ENCODE results near the gene NKX2-3. TPM values are rescaled to one million over a fixed set of nuclear protein-coding genes. Genes with fewer than 3 reads are reported as not detected.

NKX2-3 gene
- total RNA-seq, 2 experiments from 2014 or later: not detected

DNA sequence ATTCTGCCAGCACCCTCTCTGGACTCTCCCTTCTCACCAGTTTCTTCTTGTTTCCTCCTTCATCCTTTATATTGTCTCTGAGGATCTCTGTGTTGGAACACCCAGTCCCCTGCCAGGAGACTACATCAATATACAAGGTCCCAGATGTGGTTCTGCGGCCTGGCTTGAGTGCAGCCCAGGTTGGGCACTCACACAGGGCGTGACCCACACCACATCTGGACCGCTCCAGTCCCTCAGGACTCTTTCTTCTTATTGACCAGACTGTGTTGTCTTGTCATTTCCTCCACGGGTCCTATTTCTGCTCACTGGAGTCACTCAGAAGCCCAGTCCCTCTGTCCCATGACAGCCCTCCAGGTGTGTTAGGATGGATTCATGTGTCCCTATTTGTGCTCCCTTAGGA is 26.0 kb downstream of the NKX2-3 start:
- H3K9me3 ChIP-seq (ENCODE audit: control insufficient read depth in 1 of 2, insufficient read depth in 1 of 2, low read length in 2 of 2): no peaks in the 10 kb centered on the region
- ChIA-PET POLR2A (no interaction called here), CTCF (no interaction called here)
- TF ChIP-seq, protein P1, sequence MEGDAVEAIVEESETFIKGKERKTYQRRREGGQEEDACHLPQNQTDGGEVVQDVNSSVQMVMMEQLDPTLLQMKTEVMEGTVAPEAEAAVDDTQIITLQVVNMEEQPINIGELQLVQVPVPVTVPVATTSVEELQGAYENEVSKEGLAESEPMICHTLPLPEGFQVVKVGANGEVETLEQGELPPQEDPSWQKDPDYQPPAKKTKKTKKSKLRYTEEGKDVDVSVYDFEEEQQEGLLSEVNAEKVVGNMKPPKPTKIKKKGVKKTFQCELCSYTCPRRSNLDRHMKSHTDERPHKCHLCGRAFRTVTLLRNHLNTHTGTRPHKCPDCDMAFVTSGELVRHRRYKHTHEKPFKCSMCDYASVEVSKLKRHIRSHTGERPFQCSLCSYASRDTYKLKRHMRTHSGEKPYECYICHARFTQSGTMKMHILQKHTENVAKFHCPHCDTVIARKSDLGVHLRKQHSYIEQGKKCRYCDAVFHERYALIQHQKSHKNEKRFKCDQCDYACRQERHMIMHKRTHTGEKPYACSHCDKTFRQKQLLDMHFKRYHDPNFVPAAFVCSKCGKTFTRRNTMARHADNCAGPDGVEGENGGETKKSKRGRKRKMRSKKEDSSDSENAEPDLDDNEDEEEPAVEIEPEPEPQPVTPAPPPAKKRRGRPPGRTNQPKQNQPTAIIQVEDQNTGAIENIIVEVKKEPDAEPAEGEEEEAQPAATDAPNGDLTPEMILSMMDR (IDR thresholded peaks at IDR 0.05): no peak
- H3K27me3 ChIP-seq (ENCODE audit: control insufficient read depth in 1 of 2, insufficient read depth in 2 of 2, low read length in 2 of 2): peaks cover 17 to 18% of the 10 kb centered on the region in 2 experiments
- Mint-ChIP-seq H3K4me1 (ENCODE audit: low read depth) (peaks cover 4% of the 10 kb centered on the region), H3K27ac (no peak overlapping the region), H3K9me3 (no peaks in the 10 kb centered on the region), H3K36me3 (ENCODE audit: low read depth) (no peaks in the 10 kb centered on the region), H3K4me3 (no peak overlapping the region), H3K27me3 (peaks cover 49% of the 10 kb centered on the region)
- intact Hi-C loops (cut with DNase I, micrococcal nuclease): no loop called here
- ATAC-seq (ENCODE audit: poor library complexity) (no peak), DNase-seq (no peak)
- H3K4me3 ChIP-seq (ENCODE audit: low read length): no peak overlapping the region
- peaks cover 4% of the 10 kb centered on the region for H3K4me1 ChIP-seq (ENCODE audit: insufficient read depth, low read length)
- no peaks in the 10 kb centered on the region for H3K36me3 ChIP-seq (ENCODE audit: insufficient read depth, low read length)
- no peak overlapping the region for H3K27ac ChIP-seq (ENCODE audit: low read depth in 1 of 2, low read length in 2 of 2)

DNA sequence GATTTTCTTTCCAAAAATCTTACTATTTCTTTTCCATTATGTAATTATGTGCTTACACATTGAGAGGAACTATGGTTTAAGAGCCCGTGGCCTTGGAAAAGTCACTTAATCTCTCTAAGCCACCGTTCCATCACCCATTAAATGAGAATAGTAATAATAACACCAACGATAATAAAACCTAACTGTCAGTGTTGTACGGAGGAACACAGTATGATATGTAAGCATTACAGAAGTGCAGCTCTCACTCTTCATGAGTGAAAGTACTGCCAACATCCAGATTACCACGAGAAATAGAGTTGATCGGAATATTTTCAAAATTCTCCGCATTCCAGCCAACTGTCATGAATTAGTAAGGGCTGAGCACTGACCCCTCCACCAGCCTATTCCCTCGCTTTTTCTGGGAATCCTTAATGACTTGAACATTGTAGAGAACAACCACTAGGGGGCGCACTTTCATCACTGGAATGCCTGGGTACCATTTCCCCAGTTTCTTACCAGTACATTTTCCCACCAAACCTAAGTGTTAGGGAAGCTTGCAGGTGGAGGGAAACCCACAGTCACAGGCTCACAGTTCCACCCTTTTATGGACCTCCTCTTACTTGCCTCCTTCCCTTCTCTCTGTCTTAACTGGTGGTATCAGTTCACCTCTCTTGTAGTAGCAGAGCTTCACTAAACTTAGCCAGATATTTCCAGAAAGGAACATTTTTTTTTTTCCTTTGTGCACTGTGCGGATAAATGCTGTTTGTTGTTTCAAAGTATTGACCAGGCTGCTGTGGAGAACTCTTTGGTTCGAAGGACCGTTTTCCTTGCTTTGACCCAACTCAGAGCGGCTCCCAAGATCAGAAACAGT is 27.8 kb downstream of the NKX2-3 start:
- ATAC-seq (ENCODE audit: poor library complexity) (no peak), DNase-seq (peak in 9 of 14 experiments; percentile 7 to 67 (median 26))
- H3K4me3 ChIP-seq (ENCODE audit: low read length): no peak overlapping the region
- no peak overlapping the region for H3K27ac Mint-ChIP-seq
- H3K27me3 ChIP-seq (ENCODE audit: control insufficient read depth in 1 of 2, insufficient read depth in 2 of 2, low read length in 2 of 2): peaks cover 9 to 13% of the 10 kb centered on the region in 2 experiments
- H3K4me3 Mint-ChIP-seq: no peak overlapping the region
- no peaks in the 10 kb centered on the region for H3K9me3 ChIP-seq (ENCODE audit: control insufficient read depth in 1 of 2, insufficient read depth in 1 of 2, low read length in 2 of 2)
- H3K4me1 ChIP-seq (ENCODE audit: insufficient read depth, low read length): peaks cover 2% of the 10 kb centered on the region
- peaks cover 4% of the 10 kb centered on the region for H3K4me1 Mint-ChIP-seq (ENCODE audit: low read depth)
- no peak overlapping the region for H3K27ac ChIP-seq (ENCODE audit: low read depth in 1 of 2, low read length in 2 of 2)
- H3K9me3 Mint-ChIP-seq: no peaks in the 10 kb centered on the region
- no peaks in the 10 kb centered on the region for H3K36me3 ChIP-seq (ENCODE audit: insufficient read depth, low read length)
- TF ChIP-seq, protein P1 (IDR thresholded peaks at IDR 0.05): peak; percentile 79
- intact Hi-C loops (cut with DNase I, micrococcal nuclease): loop anchor here (1.0 to 5.0 kb wide), 3 partner anchors 137 to 151 kb away; no protein-coding TSS in a partner anchor
- CTCF ChIA-PET: interaction anchor here (0.8 kb wide), 1 partner anchor 17 kb away, joined by 3 read pairs; no protein-coding TSS in a partner anchor
- no peaks in the 10 kb centered on the region for H3K36me3 Mint-ChIP-seq (ENCODE audit: low read depth)
- POLR2A ChIA-PET: no interaction called here
- H3K27me3 Mint-ChIP-seq: peaks cover 40% of the 10 kb centered on the region

DNA sequence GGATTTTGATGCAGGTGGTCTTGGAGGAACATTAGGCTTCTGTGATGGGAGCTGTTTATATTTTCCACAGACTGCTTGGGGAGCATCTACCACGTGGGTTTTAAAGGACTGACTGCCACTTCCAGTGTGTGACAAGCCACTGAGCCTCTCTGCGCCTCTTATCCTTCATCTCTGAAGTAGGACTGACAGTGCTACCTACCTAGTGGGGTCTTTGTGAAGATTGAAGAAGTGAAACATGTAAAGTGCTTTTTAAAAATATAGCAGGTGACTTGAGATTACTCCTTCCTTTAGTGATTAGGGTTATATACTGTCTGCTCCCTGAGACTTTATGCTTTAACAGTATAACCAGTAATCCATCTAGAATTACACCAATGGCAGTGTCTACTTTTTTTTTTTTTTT is 29.9 kb downstream of the NKX2-3 start:
- intact Hi-C loops (cut with DNase I, micrococcal nuclease): loop anchor here in 1 of 2 experiments (5.0 kb wide), 1 partner anchor 135 kb away; no protein-coding TSS in a partner anchor
- Histone ChIP-seq H3K9me3 (ENCODE audit: control insufficient read depth in 1 of 2, insufficient read depth in 1 of 2, low read length in 2 of 2) (no peaks in the 10 kb centered on the region), H3K4me3 (ENCODE audit: low read length) (no peak overlapping the region), H3K4me1 (ENCODE audit: insufficient read depth, low read length) (no peaks in the 10 kb centered on the region), H3K27ac (ENCODE audit: low read depth in 1 of 2, low read length in 2 of 2) (no peak overlapping the region), H3K27me3 (ENCODE audit: control insufficient read depth in 1 of 2, insufficient read depth in 2 of 2, low read length in 2 of 2) (peaks cover 12 to 13% of the 10 kb centered on the region in 2 experiments), H3K36me3 (ENCODE audit: insufficient read depth, low read length) (no peaks in the 10 kb centered on the region)
- H3K36me3 Mint-ChIP-seq (ENCODE audit: low read depth): no peaks in the 10 kb centered on the region
- TF ChIP-seq, protein P1 (IDR thresholded peaks at IDR 0.05): no peak
- ATAC-seq (ENCODE audit: poor library complexity): no peak
- POLR2A ChIA-PET: no interaction called here
- peaks cover 43% of the 10 kb centered on the region for H3K27me3 Mint-ChIP-seq
- CTCF ChIA-PET: no interaction called here
- no peaks in the 10 kb centered on the region for H3K4me1 Mint-ChIP-seq (ENCODE audit: low read depth)
- no peak overlapping the region for H3K27ac Mint-ChIP-seq
- no peak overlapping the region for H3K4me3 Mint-ChIP-seq
- no peak for DNase-seq
- no peaks in the 10 kb centered on the region for H3K9me3 Mint-ChIP-seq

All from CD4-positive, alpha-beta T cell (primary cell).